Measurements from ENCODE around the gene ZBTB4. TPM values are rescaled to one million over a fixed set of nuclear protein-coding genes. Genes with fewer than 3 reads are reported as not detected.

The ZBTB4 gene
- total RNA-seq, 1 donor from 2014 or later: 6.7 TPM

DNA sequence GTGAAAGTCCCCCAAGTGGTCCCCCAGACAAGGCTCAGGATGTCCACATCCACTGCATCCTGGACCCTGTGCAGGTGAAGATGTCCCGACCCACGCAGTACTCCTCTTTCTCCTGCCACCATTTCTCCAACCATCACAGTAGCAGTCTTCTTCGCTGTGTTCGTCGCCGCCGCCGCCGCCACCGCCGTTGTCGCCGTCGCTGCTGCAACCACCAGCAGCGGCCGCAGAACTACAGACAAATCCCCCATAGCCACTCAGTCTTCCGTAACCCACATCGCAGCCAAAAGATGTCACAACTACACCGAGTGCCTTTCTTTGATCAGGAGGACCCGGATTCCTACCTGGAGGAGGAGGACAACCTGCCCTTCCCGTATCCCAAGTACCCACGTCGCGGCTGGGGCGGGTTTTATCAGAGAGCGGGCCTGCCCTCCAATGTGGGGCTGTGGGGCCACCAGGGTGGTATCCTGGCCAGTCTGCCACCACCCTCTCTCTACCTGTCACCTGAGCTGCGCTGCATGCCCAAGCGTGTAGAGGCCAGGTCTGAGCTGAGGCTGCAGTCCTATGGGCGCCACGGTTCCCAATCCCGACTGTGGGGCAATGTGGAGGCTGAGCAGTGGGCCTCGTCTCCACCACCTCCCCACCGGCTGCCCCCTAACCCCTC is 53.1 kb downstream of the ZBTB4 start:
- no peak for DNase-seq (ENCODE audit: low read depth in 2 of 2)

DNA sequence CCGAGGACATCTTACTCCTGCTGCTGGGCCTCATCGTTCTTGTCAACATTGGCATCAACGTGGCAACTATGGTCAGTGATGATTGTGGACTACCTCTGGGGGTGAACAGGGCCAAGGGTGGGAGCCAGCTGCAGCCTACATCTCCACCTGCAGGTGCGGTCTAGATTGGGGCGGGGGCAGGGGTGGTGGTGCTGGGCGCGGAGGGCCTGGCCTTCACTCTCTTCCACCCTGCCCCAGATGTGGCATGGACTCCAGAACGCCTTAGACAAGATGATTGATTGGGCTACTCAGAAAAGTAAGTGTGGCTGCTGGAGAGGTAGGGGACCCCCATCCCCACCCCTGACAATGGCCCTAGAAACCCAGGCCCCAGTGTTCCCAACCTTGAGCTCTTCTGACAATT is 53.7 kb downstream of the ZBTB4 start:
- DNase-seq (ENCODE audit: low read depth in 2 of 2): no peak

GRCh38 chr17:7425316-7425715 is 54.1 kb downstream of the ZBTB4 start, which contains the start of gene SPEM2:
SPEM2 (plus strand) TSS chr17:7425616; CDS start chr17:7425689, 73 bp downstream.
- no peak for DNase-seq (ENCODE audit: low read depth in 2 of 2)

GRCh38 chr17:7423679-7424078 is 55.8 kb downstream of the ZBTB4 start:
- DNase-seq (ENCODE audit: low read depth in 2 of 2): no peak

DNA sequence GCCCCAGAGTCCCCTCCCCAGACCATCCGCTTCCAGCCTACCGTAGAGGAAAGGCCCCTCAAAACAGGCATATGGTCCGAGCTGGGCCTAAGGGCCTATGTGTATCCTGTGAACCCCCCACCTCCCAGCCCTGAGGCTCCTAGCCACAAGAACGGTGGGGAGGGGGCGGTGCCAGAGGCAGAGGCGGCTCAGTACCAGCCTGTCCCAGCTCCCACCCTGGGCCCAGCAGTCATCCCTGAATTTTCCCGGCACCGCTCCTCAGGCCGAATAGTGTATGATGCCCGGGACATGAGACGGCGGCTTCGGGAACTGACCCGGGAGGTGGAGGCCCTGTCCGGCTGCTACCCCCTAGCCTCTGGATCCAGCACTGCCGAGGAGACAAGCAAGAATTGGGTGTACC is 58.2 kb downstream of the ZBTB4 start:
- DNase-seq (ENCODE audit: low read depth in 2 of 2): no peak

DNA sequence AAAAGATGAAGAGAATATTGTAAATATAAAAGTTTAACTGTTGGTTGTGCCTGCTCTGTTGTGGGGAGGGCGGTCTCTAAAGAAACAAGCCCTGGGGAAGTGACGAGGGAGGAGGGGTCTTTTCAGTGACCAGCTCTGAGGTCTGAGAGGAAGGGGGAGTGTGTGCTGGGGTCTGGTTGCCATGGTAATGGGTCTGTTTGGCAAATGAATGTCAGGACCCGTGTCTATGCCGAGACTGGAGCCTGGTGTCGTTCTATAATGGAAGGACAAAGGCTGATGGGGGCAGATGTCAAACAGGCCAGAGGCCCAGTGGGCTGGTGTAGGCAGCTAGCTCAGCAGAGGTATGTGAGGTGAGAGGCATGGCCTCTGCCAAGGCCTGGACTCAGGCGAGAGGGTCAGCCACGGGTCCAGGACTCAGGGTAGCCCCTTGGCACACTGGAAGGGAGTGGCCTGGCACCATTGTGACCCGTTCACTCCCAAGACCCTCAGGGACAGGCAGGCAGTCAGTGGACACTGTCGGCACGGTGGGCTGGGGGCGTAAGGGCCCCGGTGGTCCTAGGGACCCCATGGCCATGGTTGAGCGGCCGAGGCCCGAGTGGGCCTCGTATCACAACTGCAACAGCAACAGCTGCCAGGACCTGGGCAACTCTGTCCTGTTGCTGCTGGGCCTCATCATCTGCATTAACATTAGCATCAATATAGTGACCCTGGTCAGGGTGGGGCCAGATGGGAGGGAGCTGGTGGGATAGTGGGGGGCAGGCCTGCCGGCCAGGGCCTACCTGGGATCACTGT is 59.4 kb downstream of the ZBTB4 start, which contains the start of gene SPEM1:
Gene SPEM1 (plus strand): TSS at position 506 of the 792 bp plus-strand sequence. CDS start 61 bp downstream, at position 567.
- DNase-seq (ENCODE audit: low read depth in 2 of 2): no peak

DNA sequence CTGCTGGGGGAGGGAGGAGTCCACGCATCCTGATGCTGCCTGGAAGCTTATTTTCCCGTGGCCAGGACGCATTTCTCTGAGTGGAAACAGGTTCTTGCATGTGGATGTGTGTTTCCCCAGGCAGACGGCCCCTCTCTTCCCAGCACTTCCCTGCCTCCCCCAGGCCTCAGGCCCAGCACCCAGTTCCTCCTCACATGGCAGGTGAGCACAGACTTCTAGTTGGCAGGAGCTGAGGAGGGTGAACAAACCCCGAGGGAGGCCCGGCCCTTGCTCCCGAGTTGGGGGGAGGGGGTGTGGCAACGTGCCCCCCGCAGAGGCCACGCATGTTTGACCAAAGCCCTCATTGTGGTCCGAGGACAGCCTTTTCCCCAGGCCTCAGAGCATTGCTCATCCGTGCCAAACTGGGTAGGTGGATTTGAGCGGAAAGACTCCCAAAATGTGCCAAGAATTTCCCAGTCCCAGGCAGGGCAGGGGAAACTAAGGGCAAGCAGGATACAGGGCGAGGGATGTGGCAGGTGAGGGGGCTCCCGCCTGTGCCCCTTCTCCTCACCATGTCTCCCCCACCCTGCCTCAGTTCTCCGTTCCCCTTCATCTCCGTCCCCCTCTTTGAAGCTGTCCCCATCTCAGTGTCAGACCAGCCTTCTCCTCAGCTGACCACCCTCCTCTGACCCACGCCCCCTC is 60.8 kb downstream of the ZBTB4 start:
- DNase-seq (ENCODE audit: low read depth in 2 of 2): no peak

- DNase-seq (ENCODE audit: low read depth in 2 of 2): no peak
These were observed 62.3 kb downstream of the ZBTB4 start for GRCh38 chr17:7417056-7417655.

DNA sequence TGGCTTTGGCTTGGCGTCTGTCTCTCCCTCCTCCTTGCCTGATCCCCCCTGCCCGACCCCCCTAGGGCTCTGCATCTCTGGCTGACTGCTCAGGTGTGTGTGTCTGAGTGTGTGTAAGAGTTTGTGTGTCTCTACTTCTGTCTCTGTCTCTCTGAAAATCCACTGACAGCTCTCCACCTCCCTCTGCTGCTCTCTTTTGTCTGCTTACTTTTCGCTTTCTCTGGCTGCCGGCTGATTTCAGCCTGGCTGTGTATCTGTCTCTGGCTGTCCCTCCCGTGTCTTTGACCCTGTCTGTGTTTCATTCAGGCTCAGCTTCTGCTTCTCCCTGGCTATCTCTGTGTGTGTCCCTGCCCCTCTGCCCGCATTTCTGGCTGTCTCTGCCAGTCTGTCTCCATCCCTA is 63.1 kb downstream of the ZBTB4 start:
- no peak for DNase-seq (ENCODE audit: low read depth in 2 of 2)

- no peak for DNase-seq (ENCODE audit: low read depth in 2 of 2)
These were observed 63.6 kb downstream of the ZBTB4 start for GRCh38 chr17:7415784-7416183.

DNA sequence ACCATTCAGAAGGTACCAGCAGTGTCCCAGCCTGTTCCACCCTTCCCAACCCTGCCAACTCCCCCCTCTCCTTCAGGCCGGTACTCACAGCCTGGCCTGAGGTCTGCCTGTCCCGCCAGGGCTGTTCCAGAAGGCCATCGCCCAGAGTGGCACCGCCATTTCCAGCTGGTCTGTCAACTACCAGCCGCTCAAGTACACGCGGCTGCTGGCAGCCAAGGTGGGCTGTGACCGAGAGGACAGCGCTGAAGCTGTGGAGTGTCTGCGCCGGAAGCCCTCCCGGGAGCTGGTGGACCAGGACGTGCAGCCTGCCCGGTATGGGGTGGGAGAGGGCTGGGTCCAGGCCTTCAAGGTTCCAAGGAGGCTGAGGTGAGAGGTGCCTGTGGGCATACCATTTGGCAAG is 64.6 kb downstream of the ZBTB4 start:
- no peak for DNase-seq (ENCODE audit: low read depth in 2 of 2)

- DNase-seq (ENCODE audit: low read depth in 2 of 2): no peak
These were observed 66.0 kb downstream of the ZBTB4 start for GRCh38 chr17:7413346-7413985.

DNA sequence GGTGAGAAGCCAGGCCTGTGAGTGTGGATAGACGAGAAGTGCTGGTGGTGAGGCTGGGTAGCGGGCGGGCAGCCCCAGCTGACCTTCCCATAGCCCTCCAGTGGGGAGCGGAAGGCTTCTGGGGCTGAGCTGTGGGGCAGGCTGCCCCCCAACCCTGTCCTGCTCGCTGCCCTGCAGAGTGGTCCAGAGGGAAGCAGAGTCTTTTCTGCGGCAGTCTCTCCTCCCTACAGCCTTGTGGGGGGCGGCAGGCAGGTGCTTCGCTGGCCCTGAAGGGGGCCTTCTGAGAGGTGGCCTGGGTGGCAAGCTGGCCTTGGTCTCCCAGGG is 68.0 kb downstream of the ZBTB4 start:
- no peak for DNase-seq (ENCODE audit: low read depth in 2 of 2)

- DNase-seq (ENCODE audit: low read depth in 2 of 2): no peak
These were observed 68.6 kb downstream of the ZBTB4 start for GRCh38 chr17:7410634-7411426.

GRCh38 chr17:7409716-7410115 is 69.7 kb downstream of the ZBTB4 start:
- DNase-seq (ENCODE audit: low read depth in 2 of 2): no peak

Other genes with a start within 250 kb of the ZBTB4 start
- 28.6 and 37.0 TPM in 2 replicates for gene DVL2, start 245.1 kb downstream of the ZBTB4 start, total RNA-seq
- gene PHF23, start 240.2 kb downstream of the ZBTB4 start, total RNA-seq: 29.7 and 45.6 TPM in 2 replicates
- gene GABARAP, start 237.2 kb downstream of the ZBTB4 start, total RNA-seq: 92.6 and 197 TPM in 2 replicates
- 25.9 and 35.5 TPM in 2 replicates for gene CTDNEP1, start 227.9 kb downstream of the ZBTB4 start, total RNA-seq
- 31.8 and 34.6 TPM in 2 replicates for gene ELP5, start 227.4 kb downstream of the ZBTB4 start, total RNA-seq
- 1.0 and 2.7 TPM in 2 replicates for gene CLDN7, start 217.2 kb downstream of the ZBTB4 start, total RNA-seq
- gene SLC2A4, start 197.9 kb downstream of the ZBTB4 start, total RNA-seq: 0.76 and 0.90 TPM in 2 replicates
- gene YBX2, start 185.0 kb downstream of the ZBTB4 start, total RNA-seq: 0.25 and 0.26 TPM in 2 replicates
- 540 and 622 TPM in 2 replicates for gene EIF5A, start 172.0 kb downstream of the ZBTB4 start, total RNA-seq
- 19.1 and 28.3 TPM in 2 replicates for gene GPS2, start 164.3 kb downstream of the ZBTB4 start, total RNA-seq
- 9.1 and 15.0 TPM in 2 replicates for gene NEURL4, start 150.3 kb downstream of the ZBTB4 start, total RNA-seq
- gene ACAP1, start 143.1 kb downstream of the ZBTB4 start, total RNA-seq: 0.26 and 1.0 TPM in 2 replicates
- 2.3 and 3.4 TPM in 2 replicates for gene KCTD11, start 127.5 kb downstream of the ZBTB4 start, total RNA-seq
- not detected in 2 replicates for gene TMEM95, start 124.5 kb downstream of the ZBTB4 start, total RNA-seq
- 2.1 and 2.3 TPM in 2 replicates for gene TNK1, start 98.5 kb downstream of the ZBTB4 start, total RNA-seq
- gene PLSCR3, start 85.1 kb downstream of the ZBTB4 start, total RNA-seq: 13.5 and 34.0 TPM in 2 replicates
- gene TMEM256, start 75.5 kb downstream of the ZBTB4 start, total RNA-seq: 127 and 212 TPM in 2 replicates
- gene NLGN2, start 71.8 kb downstream of the ZBTB4 start, total RNA-seq: 1.4 and 3.0 TPM in 2 replicates
- gene SPEM1, start 59.3 kb downstream of the ZBTB4 start, total RNA-seq: not detected in 2 replicates
- not detected in 2 replicates for gene SPEM2, start 54.0 kb downstream of the ZBTB4 start, total RNA-seq
- gene SPEM3, start 50.8 kb downstream of the ZBTB4 start, total RNA-seq: not detected in 2 replicates
- gene TMEM102, start 44.2 kb downstream of the ZBTB4 start, total RNA-seq: 6.8 and 10.1 TPM in 2 replicates
- 0.13 and 0.38 TPM in 2 replicates for gene FGF11, start 40.1 kb downstream of the ZBTB4 start, total RNA-seq
- 7.2 and 10.0 TPM in 2 replicates for gene CHRNB1, start 34.6 kb downstream of the ZBTB4 start, total RNA-seq
- gene SLC35G6, start 1.8 kb upstream of the ZBTB4 start, total RNA-seq: not detected in 2 replicates
- 56.5 and 87.0 TPM in 2 replicates for gene POLR2A, start 4.7 kb upstream of the ZBTB4 start, total RNA-seq
- gene TNFSF12, start 69.4 kb upstream of the ZBTB4 start, total RNA-seq: 4.7 and 9.4 TPM in 2 replicates
- gene TNFSF13, start 79.1 kb upstream of the ZBTB4 start, total RNA-seq: 0.25 and 0.26 TPM in 2 replicates
- 61.2 and 74.1 TPM in 2 replicates for gene SENP3, start 82.3 kb upstream of the ZBTB4 start, total RNA-seq
- gene CD68, start 100.0 kb upstream of the ZBTB4 start, total RNA-seq: 0.77 and 1.5 TPM in 2 replicates
- 70.0 and 98.1 TPM in 2 replicates for gene MPDU1, start 104.2 kb upstream of the ZBTB4 start, total RNA-seq
- 0.13 TPM in 2 replicates for gene SOX15, start 110.5 kb upstream of the ZBTB4 start, total RNA-seq
- gene FXR2, start 135.3 kb upstream of the ZBTB4 start, total RNA-seq: 29.4 and 35.4 TPM in 2 replicates
- 27.6 and 37.3 TPM in 2 replicates for gene SAT2, start 148.2 kb upstream of the ZBTB4 start, total RNA-seq
- 0.13 TPM in 1 of 2 replicates, not detected in the other for gene SHBG, start 150.5 kb upstream of the ZBTB4 start, total RNA-seq
- not detected in 2 replicates for gene ATP1B2, start 171.3 kb upstream of the ZBTB4 start, total RNA-seq
- 44.0 and 51.2 TPM in 2 replicates for gene TP53, start 207.9 kb upstream of the ZBTB4 start, total RNA-seq
- 6.9 and 7.0 TPM in 2 replicates for gene WRAP53, start 208.8 kb upstream of the ZBTB4 start, total RNA-seq
- gene EFNB3, start 225.6 kb upstream of the ZBTB4 start, total RNA-seq: 0.13 and 1.1 TPM in 2 replicates
- under 0.01 and 0.25 TPM in 2 replicates for gene DNAH2, start 238.1 kb upstream of the ZBTB4 start, total RNA-seq

Measured in dermis microvascular lymphatic vessel endothelial cell (primary cell).